T-helper 2 cell treated with Interferon-gamma antibody and Interleukin-4, amounts not matched to agents 5 μg/mL and 100 μg/mL, for 36 hours (primary cell): ENCODE results near the gene SELENOO.
"Not testable (repeated sequence)": the region's sequence is repeated elsewhere in the genome, so short reads cannot be mapped to it uniquely, and the experiment has no call there.

ENCODE experiments used
- DNase-seq: peaks from one replicate; pipeline ENCODE4 v3.0.0; 2021; ENCODE audit warnings: low spot score
- H3K27ac Mint-ChIP-seq: one replicate; pipeline ENCODE4 v1.8.0; 2021; ENCODE audit warnings: mild to moderate bottlenecking, mixed read lengths
- H3K27me3 Mint-ChIP-seq: one replicate; pipeline ENCODE4 v1.8.0; 2021; ENCODE audit warnings: low read depth, mixed read lengths
- H3K36me3 Mint-ChIP-seq: one replicate; pipeline ENCODE4 v1.8.0; 2021; ENCODE audit warnings: low read depth, mixed read lengths
- H3K4me1 Mint-ChIP-seq: one replicate; pipeline ENCODE4 v1.8.0; 2021; ENCODE audit warnings: low read depth, mixed read lengths
- H3K4me3 Mint-ChIP-seq: one replicate; pipeline ENCODE4 v1.8.0; 2022; ENCODE audit warnings: mild to moderate bottlenecking, moderate library complexity, mixed read lengths
- H3K9me3 Mint-ChIP-seq: one replicate; pipeline ENCODE4 v1.8.0; 2021; ENCODE audit warnings: mixed read lengths

The SELENOO gene

DNA sequence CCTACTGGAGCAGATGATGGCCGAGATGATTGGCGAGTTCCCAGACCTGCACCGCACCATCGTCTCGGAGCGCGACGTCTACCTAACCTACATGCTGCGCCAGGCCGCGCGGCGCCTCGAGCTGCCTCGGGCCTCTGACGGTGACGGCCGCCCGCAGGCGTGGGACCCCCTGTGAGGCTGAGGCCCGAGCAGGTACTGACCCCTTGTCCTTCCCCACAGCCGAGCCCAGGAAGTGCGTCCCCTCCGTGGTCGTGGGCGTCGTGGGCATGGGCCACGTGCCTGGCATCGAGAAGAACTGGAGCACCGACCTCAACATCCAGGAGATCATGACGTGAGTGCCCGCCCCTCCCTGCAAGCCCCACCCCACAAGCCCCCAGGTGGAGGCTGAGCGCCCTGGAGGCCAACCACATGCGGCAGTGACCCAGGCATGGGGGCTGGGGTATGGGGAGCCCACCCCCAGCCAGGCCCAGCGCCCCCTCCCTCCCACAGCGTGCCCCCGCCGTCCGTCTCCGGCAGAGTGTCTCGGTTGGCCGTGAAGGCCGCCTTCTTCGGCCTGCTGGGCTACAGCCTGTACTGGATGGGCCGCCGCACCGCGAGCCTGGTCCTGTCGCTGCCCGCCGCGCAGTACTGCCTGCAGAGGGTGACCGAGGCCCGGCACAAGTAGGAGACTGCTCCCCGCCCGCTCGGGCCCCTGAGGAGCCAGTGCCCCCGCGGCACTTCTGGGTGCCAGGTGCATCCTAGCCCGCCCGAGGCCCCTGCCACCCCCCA, 2.8 kb upstream of the SELENOO start:
- Mint-ChIP-seq H3K4me1 (peaks cover 12% of the 10 kb centered on the region), H3K9me3 (no peaks in the 10 kb centered on the region), H3K36me3 (peaks cover 8% of the 10 kb centered on the region), H3K27me3 (no peaks in the 10 kb centered on the region), H3K4me3 (no peak overlapping the region), H3K27ac (no peak overlapping the region)
- no peak for DNase-seq

DNA sequence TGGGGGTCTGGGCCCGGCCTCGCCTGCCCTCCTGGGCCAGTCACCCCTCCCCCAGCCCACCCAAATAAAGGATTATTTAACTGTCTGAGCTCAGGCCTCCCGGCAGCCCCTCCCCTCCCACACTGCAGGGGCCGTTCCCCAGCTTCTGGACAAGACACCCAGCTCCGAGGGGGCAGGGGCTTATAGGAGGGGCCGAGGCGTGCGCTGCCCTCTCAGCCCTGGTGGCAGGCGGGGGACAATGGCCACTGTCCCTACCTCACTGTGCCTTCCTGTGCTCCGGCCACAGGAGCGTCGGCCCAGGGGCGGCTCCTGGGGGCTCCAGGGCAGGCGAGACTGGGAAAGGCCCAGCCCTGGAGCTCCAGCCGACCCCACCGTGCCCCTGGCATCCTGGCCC, 2.2 kb upstream of the SELENOO start:
- no peak for DNase-seq
- H3K27ac Mint-ChIP-seq: no peak overlapping the region
- peaks cover 12% of the 10 kb centered on the region for H3K4me1 Mint-ChIP-seq
- no peaks in the 10 kb centered on the region for H3K9me3 Mint-ChIP-seq
- no peak overlapping the region for H3K4me3 Mint-ChIP-seq
- no peaks in the 10 kb centered on the region for H3K27me3 Mint-ChIP-seq
- peaks cover 14% of the 10 kb centered on the region for H3K36me3 Mint-ChIP-seq

DNA sequence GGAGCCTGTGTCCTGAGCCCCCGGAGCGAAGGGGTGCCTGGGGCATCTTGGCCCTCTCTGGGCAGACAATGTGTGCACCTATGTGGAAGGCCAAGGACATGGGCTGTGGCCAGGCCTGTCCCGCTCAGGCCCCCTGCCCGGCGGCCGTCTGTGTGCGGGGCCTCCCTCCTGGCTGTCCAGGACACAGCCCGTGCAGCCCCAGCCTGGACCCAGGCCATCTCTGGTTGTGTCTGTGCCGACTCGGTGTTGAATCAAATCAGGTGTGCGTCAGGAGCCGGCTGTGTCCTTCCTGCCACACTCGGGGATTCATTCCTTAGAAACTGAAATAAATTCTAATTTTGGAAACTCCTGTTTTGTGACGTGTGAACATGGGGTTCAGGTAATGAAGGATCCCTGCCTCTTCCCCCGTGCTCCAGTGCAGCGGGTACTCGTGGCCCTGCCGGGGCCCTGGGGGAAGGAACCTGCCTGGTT, 1.5 kb upstream of the SELENOO start:
- peak overlapping the region; percentile 71 for H3K4me3 Mint-ChIP-seq
- H3K27me3 Mint-ChIP-seq: no peaks in the 10 kb centered on the region
- H3K4me1 Mint-ChIP-seq: peaks cover 13% of the 10 kb centered on the region
- H3K9me3 Mint-ChIP-seq: no peaks in the 10 kb centered on the region
- no peak for DNase-seq
- peaks cover 17% of the 10 kb centered on the region for H3K36me3 Mint-ChIP-seq
- H3K27ac Mint-ChIP-seq: peak overlapping the region; percentile 69

DNA sequence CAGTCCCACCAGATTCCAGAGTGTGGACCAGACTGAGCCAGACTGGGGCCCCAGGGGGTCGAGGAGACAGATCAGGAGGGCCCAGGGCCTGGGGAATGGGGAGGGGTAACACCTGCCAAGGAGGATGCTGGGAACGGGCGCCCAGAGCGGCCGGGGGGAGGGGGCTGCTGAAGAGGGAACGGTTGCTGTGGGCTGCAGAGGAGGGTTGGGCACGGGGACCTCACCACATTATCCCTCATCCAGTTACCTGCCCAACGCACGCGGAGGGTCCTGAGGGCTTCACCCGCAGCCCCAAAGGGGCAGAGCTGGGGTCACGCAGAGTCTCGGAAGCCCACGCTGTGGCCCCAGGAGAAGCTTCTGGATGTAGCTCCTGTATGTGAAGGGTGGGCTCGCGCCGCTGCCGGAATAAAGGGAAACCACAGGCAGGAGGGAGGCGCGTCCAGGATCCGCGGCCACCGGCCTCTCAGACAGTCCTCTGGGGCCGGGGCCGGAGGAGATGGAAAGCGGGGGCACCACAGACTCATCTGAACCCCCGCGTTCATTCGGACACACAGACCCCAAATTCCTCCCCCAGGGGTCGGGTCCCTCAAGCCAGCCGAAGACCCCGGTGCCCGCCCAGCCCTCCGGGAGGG, 866 bp upstream of the SELENOO start:
- Mint-ChIP-seq H3K27me3 (no peaks in the 10 kb centered on the region), H3K36me3 (peaks cover 19% of the 10 kb centered on the region), H3K27ac (peak overlapping the region; percentile 69), H3K4me3 (peak overlapping the region; percentile 71), H3K9me3 (no peaks in the 10 kb centered on the region), H3K4me1 (peaks cover 15% of the 10 kb centered on the region)
- no peak for DNase-seq

DNA sequence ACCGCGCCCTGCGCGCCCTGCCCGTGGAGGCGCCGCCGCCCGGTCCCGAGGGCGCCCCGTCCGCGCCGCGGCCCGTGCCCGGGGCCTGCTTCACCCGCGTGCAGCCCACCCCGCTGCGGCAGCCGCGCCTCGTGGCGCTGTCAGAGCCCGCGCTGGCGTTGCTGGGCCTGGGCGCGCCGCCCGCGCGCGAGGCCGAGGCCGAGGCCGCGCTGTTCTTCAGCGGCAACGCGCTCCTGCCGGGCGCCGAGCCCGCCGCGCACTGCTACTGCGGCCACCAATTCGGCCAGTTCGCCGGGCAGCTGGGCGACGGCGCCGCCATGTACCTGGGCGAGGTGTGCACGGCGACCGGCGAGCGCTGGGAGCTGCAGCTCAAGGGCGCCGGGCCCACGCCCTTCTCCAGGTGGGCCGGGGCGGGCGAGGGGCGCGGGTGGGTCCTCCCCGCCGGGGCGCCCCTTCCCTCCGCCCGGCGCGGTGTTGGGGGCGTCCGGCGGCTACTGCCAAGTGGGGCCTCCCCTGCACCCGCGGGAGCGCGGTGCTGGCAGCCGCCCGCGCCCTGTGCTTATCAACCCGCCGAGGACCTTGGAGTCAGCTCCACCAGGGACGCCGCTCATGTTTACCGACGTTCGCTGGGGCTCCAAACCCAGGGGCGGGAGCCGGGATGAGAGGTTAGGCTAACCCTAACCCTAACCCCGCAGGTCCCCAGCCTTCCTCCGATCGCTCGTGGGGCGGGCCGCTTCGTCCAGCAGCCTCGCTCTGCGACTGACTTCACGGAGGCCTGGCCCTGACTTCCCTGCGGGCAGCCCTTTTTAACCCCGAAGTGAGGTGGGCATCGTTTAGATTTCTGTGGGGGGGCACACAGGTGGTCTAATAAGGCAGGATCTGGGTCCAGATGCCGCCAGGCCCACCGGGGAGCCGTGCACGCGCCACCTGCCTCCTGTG, 649 bp downstream of the SELENOO start:
- Mint-ChIP-seq H3K27me3 (no peaks in the 10 kb centered on the region), H3K27ac (peak overlapping the region; percentile 64)
- no peak for DNase-seq

DNA sequence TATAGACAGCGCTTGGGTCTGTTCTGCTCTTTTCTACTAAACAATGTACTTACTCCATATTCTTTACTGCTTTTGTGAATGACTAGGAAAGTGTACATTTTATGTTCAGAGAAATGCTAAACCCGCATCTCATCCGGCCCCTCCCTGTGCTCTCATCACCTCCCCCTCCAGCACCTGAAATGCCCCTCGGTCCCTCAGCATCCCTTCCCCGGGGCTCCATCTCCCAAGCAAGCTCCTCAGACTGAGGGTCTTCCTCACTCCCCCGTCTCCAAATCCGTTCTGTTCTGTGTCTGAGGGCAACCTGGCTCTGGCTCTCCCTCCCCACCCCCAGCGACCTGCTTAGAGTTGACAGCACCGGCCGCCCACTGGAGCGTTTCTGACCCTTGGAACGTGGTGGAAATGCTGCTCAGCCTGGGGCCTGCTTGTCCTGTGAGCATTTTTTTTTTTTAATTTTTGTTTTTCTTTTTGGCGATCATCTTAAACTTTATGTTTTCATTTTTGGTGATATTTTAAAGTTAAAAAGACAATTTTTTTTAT, 1.4 kb downstream of the SELENOO start:
- Mint-ChIP-seq H3K9me3 (no peaks in the 10 kb centered on the region), H3K27me3 (no peaks in the 10 kb centered on the region), H3K4me1 (peaks cover 16% of the 10 kb centered on the region), H3K36me3 (peaks cover 23% of the 10 kb centered on the region), H3K27ac (peak overlapping the region; percentile 64), H3K4me3 (peak overlapping the region; percentile 86)
- DNase-seq: no peak

More for the DNA sequence above, 649 bp downstream of the SELENOO start:
- peaks cover 16% of the 10 kb centered on the region for H3K4me1 Mint-ChIP-seq
- no peaks in the 10 kb centered on the region for H3K9me3 Mint-ChIP-seq
- peaks cover 22% of the 10 kb centered on the region for H3K36me3 Mint-ChIP-seq
- peak overlapping the region; percentile 86 for H3K4me3 Mint-ChIP-seq

DNA sequence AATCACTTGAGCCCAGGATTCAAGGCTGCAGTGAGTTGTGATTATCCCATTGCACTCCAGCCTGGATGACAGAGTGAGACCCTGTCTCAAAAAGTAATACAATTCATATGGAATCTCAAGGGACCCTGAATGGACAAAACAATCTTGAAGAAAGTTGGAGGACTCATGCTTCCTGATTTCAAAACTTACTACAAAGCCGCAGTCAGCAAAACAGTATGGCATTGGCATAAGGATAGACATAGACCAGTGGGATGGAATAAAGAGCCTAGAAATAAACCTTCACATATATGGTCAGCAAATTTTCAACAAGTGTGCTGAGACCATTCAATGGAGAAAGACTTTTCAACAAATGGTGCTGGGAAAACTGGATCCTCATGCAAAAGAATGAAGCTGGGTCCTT, 2.5 kb downstream of the SELENOO start:
- Mint-ChIP-seq H3K4me3 (no peak overlapping the region), H3K36me3 (peaks cover 23% of the 10 kb centered on the region), H3K27me3 (no peaks in the 10 kb centered on the region), H3K27ac (no peak overlapping the region), H3K4me1 (peaks cover 16% of the 10 kb centered on the region), H3K9me3 (no peaks in the 10 kb centered on the region)
- DNase-seq: no peak

DNA sequence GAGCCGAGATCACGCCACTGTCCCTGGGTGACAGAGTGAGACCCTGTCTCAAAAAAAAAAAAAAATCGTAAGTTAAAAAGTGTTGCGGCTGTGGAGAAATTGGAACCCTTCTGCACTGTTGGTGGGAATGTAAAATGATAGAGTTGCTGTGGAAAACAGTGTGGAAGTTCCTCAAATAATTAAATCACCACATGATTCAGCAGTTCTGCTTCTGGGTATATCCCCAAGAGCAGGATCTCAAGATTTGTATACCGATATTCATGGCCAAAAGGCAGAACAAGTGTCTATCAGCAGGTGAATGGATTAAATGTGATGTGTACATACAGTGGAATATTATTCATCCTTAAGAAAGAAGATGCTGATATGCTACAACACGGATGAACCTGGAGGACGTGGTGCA, 3.8 kb downstream of the SELENOO start:
- no peak overlapping the region for H3K4me3 Mint-ChIP-seq

DNA sequence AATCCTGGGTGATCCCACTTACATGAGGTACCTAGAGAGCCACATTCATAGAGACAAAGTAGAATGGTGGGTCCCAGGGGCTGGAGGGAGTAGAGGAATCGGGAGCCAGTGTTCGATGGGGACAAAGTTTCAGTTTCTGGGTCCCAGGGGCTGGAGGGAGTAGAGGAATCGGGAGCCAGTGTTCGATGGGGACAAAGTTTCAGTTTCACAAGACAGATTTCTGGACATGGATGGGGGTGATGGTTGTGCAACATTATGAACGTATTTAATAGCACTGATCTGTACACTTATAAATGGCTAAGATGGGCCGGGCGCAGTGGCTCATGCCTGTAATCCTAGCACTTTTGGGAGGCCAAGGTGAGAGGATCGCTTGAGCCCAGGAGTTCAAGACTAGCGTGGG, 4.2 kb downstream of the SELENOO start:
- not testable (repeated sequence) for H3K9me3 Mint-ChIP-seq, H3K4me3 Mint-ChIP-seq, H3K27ac Mint-ChIP-seq, H3K27me3 Mint-ChIP-seq, DNase-seq
- Mint-ChIP-seq H3K36me3 (peaks cover 23% of the 10 kb centered on the region), H3K4me1 (peaks cover 14% of the 10 kb centered on the region)

More for the DNA sequence above, 3.8 kb downstream of the SELENOO start:
- DNase-seq: no peak
- H3K27ac Mint-ChIP-seq: no peak overlapping the region
- no peaks in the 10 kb centered on the region for H3K9me3 Mint-ChIP-seq
- peaks cover 20% of the 10 kb centered on the region for H3K36me3 Mint-ChIP-seq
- no peaks in the 10 kb centered on the region for H3K27me3 Mint-ChIP-seq
- peaks cover 13% of the 10 kb centered on the region for H3K4me1 Mint-ChIP-seq

DNA sequence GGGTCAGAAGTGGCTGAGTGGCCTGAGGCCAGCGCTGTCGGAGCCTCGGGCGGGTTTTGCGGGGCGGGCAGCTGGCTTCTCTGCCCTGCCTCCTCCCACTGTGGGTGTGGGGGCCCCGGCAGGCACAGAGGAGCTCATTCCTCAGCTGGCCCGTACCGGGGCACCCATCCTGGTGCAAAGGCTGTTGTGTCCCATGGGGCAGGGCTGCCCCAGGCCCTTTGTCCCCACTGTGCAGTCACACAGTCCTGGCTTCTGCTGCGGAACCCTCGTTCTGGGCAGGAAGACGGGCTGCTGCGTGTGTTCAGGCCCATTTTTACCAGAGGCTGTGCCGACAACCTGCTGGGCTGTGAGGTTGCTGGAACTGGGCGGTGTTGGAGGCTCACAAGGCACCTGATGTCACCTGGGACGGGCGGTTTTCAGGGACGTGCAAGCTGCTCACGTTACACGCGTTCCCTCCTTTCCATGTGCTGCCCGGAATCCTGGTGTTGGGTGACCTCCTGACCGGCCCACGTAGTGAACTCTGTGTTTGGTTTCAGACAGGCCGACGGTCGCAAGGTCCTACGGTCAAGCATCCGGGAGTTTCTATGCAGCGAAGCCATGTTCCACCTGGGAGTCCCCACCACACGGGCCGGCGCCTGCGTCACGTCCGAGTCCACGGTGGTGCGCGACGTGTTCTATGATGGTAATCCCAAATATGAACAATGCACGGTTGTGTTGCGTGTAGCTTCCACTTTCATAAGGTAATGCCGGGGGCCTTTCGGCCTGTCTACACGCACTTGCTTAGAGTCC, 5.2 kb downstream of the SELENOO start:
- Mint-ChIP-seq H3K36me3 (peaks cover 24% of the 10 kb centered on the region), H3K4me1 (peaks cover 14% of the 10 kb centered on the region), H3K27ac (no peak overlapping the region), H3K27me3 (no peaks in the 10 kb centered on the region), H3K4me3 (no peak overlapping the region), H3K9me3 (no peaks in the 10 kb centered on the region)
- DNase-seq: no peak

DNA sequence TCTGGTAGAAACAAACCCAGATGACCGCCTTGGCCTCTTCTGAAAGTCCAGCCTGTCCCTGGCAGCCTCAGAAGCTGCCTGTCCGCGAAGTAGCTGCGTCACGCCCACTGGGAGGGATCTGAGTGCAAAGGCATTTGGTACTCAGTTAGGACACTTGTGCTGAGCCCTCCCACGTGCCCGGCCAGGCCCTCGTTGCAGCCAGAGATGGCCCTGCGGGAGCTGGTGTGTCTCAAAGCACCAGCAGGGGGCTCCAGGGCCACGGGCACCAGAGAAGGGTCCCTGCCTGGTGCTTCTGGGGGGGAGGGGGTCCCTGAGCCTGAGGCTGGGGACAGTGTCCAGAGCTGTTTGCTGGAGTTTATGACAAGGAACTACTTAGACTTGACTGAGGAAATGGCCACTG, 5.8 kb downstream of the SELENOO start:
- no peak for DNase-seq
- Mint-ChIP-seq H3K36me3 (peaks cover 28% of the 10 kb centered on the region), H3K27me3 (no peaks in the 10 kb centered on the region), H3K4me3 (no peak overlapping the region), H3K4me1 (peaks cover 14% of the 10 kb centered on the region), H3K27ac (no peak overlapping the region), H3K9me3 (no peaks in the 10 kb centered on the region)

DNA sequence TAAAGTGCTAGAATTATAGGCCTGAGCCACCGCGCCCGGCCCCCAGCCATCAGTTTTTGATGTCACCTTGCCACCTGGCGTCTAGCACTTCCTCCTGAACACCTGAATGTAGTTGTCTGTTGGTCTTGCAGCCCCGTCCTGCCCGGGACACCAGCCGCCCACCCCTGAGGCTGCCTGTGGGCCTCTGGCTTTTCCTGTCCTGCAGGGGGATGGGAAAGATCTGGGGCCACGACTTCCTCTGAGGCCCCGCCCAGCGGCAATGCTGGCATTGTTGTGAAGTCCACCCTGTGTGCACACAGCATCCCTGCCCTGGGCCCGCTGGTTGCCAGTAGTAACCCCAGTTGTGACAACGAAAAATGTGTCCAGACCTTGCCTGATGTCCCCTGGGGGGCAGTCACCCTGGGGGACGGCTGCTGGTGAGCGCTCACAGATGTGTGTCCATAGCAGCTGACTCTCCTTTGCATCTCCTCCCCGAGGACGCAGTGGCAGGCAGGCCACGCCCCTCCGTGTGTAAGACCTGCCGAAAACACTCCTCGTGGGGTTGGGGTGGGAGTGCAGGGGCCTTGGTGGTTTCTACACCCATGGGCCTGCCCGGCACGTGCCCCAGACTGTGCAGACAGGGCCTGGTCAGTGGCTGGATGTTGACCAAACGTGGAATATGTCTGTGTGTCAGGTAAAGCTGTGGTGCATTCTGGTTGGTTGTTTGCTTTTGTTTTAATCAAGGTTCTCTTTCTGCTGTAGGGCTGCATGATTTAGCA, 6.8 kb downstream of the SELENOO start:
- Mint-ChIP-seq H3K4me1 (peaks cover 7% of the 10 kb centered on the region), H3K4me3 (no peak overlapping the region), H3K36me3 (peaks cover 28% of the 10 kb centered on the region), H3K9me3 (no peaks in the 10 kb centered on the region), H3K27me3 (no peaks in the 10 kb centered on the region), H3K27ac (no peak overlapping the region)
- no peak for DNase-seq
